ENCODE measurements around the gene TMEM271. TPM values are rescaled to one million over a fixed set of nuclear protein-coding genes. Genes with fewer than 3 reads are reported as not detected.

The TMEM271 gene
- total and polyA plus RNA-seq, 4 donors = 4.4 to 17.1 (median 11.4) TPM

DNA sequence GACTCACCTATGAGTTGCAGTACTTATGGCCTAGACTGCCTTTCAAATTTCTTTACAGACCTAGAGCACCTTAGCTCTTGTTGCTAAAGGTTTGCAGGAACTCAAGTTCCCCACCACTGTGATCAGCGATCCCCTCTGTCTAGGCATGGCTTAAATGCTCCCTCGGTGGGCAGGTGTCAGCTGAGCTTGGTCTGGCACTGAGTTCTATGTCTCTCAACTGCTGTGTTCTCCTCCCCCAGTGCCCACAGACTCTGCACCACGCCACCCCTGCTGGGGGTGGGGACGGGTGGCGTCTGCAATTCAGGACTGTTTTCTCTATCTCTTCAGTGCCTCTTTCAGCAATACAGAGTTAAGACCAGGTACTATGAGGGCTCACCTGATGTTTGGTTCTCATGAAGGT lies 30.5 kb downstream of the TMEM271 start:
- WGBS (ENCODE audit: insufficient coverage) = 86% methylated on average over 2 of the region's 5 CpGs

DNA sequence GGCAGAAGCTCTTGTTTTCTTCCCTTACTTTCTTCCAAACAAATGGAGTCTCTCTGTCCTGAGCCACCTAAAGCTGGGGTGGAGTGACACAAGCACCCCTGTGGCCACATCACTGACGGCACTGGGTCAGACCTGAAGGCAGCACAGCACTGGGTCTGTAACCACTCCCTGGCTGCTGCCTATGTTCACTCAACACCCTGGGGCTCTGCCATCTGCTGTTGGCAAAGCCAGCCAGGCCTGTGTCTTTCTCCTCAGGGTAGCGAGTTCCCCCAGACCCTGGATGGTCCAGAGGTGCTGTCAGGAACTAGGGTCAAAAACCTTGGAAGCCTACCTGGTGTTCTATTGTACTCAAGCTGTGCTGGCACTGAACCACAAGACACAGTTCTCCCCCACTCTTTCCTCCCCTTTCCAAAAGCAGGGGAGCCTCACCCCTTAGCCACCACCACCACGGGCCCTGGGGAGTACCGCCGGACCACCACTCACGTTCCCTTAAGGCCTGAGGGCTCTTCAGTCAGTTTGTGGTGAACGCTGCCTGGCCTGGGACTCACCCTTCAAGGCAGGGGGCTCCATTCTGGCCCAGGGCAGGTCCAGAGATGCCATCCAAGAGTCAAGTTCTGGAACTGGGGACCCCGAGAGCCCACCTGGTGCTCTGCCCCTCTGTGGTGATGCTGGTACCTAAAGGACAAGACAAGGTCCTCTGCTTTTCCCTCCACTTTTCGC lies 31.5 kb downstream of the TMEM271 start:
- H3K9me3 ChIP-seq (ENCODE audit: control insufficient read depth, insufficient read depth, low read length) = no peaks in the 10 kb centered on the region
- no peaks in the 10 kb centered on the region for H3K27me3 ChIP-seq (ENCODE audit: control insufficient read depth, insufficient read depth, low read length)
- H3K4me1 ChIP-seq (ENCODE audit: control insufficient read depth, insufficient read depth, low read length) = no peaks in the 10 kb centered on the region
- no peak overlapping the region for H3K27ac ChIP-seq (ENCODE audit: low read depth, low read length)
- DNase-seq (ENCODE audit: low read depth in 4 of 6, low spot score in 6 of 6) = no peak
- H3K4me3 ChIP-seq (ENCODE audit: low read depth, low read length) = no peak overlapping the region
- H3K36me3 ChIP-seq (ENCODE audit: control insufficient read depth, insufficient read depth, low read length) = no peaks in the 10 kb centered on the region
- WGBS (ENCODE audit: insufficient coverage) = 83% methylated on average over 9 of the region's 9 CpGs

More for the DNA sequence above, 30.5 kb downstream of the TMEM271 start:
- Histone ChIP-seq H3K4me3 (ENCODE audit: low read depth, low read length) (no peak overlapping the region), H3K36me3 (ENCODE audit: control insufficient read depth, insufficient read depth, low read length) (no peaks in the 10 kb centered on the region), H3K27me3 (ENCODE audit: control insufficient read depth, insufficient read depth, low read length) (no peaks in the 10 kb centered on the region), H3K4me1 (ENCODE audit: control insufficient read depth, insufficient read depth, low read length) (no peaks in the 10 kb centered on the region), H3K9me3 (ENCODE audit: control insufficient read depth, insufficient read depth, low read length) (no peaks in the 10 kb centered on the region), H3K27ac (ENCODE audit: low read depth, low read length) (no peak overlapping the region)
- no peak for DNase-seq (ENCODE audit: low read depth in 4 of 6, low spot score in 6 of 6)

DNA sequence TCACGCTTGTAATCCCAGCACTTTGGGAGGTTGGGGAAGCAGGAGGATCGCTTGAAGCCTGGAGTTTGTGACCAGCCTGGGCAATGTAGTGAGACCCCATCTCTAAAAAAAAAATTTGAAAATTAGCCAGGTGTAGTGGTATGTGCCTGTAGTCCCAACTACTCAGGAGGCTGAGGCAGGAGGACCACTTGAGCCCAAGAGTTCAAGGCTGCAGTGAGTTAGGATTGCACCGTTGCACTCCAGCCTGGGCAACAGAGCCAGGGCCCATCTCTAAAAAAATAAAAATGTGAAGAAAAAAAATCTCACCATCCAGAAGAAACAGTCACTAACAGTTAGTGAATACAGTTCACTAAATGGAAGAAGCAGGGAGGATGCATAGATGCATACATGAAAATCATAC lies 34.8 kb downstream of the TMEM271 start:
- no peak for DNase-seq (ENCODE audit: low read depth in 4 of 6, low spot score in 6 of 6)
- no peak overlapping the region for H3K4me3 ChIP-seq (ENCODE audit: low read depth, low read length)
- peaks cover 25% of the 10 kb centered on the region for H3K36me3 ChIP-seq (ENCODE audit: control insufficient read depth, insufficient read depth, low read length)
- no peaks in the 10 kb centered on the region for H3K9me3 ChIP-seq (ENCODE audit: control insufficient read depth, insufficient read depth, low read length)
- WGBS (ENCODE audit: insufficient coverage) = 83% methylated on average over 2 of the region's 3 CpGs
- H3K27me3 ChIP-seq (ENCODE audit: control insufficient read depth, insufficient read depth, low read length) = no peaks in the 10 kb centered on the region
- H3K4me1 ChIP-seq (ENCODE audit: control insufficient read depth, insufficient read depth, low read length) = no peaks in the 10 kb centered on the region
- H3K27ac ChIP-seq (ENCODE audit: low read depth, low read length) = no peak overlapping the region

DNA sequence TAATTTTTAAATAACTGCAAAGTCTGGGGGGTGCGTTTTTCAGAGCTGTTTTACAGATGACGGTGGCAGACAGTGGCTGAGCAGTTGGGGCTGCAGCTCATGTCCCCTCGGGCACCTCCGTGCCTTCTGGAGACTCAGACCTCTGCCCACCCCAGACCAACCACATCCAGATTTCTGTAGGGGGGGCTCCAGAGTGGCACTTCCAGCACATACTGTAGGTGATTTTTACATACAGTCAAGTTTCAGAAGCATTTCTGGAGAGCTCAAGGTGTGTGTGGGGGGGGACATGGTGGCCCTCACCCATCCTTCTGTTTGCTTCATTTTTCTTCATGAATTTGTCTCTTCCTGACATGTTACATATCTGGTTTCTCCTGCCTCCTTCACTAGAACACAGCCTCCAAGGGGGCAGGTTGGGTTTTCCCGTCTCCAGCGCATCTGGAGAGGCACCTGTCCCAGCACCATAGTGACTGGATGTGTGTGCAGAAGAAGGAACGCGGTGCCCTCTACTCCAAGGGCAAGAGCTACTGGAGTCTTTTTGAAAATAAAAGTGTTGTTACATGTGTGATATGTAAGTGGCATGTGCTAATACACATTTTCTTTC lies 37.5 kb downstream of the TMEM271 start:
- no peak for DNase-seq (ENCODE audit: low read depth in 4 of 6, low spot score in 6 of 6)
- no peaks in the 10 kb centered on the region for H3K27me3 ChIP-seq (ENCODE audit: control insufficient read depth, insufficient read depth, low read length)
- H3K4me1 ChIP-seq (ENCODE audit: control insufficient read depth, insufficient read depth, low read length) = no peaks in the 10 kb centered on the region
- 90% methylated on average over 2 of the region's 8 CpGs for WGBS (ENCODE audit: insufficient coverage)
- H3K4me3 ChIP-seq (ENCODE audit: low read depth, low read length) = no peak overlapping the region
- H3K9me3 ChIP-seq (ENCODE audit: control insufficient read depth, insufficient read depth, low read length) = no peaks in the 10 kb centered on the region
- H3K27ac ChIP-seq (ENCODE audit: low read depth, low read length) = no peak overlapping the region
- peaks cover 51% of the 10 kb centered on the region for H3K36me3 ChIP-seq (ENCODE audit: control insufficient read depth, insufficient read depth, low read length)

DNA sequence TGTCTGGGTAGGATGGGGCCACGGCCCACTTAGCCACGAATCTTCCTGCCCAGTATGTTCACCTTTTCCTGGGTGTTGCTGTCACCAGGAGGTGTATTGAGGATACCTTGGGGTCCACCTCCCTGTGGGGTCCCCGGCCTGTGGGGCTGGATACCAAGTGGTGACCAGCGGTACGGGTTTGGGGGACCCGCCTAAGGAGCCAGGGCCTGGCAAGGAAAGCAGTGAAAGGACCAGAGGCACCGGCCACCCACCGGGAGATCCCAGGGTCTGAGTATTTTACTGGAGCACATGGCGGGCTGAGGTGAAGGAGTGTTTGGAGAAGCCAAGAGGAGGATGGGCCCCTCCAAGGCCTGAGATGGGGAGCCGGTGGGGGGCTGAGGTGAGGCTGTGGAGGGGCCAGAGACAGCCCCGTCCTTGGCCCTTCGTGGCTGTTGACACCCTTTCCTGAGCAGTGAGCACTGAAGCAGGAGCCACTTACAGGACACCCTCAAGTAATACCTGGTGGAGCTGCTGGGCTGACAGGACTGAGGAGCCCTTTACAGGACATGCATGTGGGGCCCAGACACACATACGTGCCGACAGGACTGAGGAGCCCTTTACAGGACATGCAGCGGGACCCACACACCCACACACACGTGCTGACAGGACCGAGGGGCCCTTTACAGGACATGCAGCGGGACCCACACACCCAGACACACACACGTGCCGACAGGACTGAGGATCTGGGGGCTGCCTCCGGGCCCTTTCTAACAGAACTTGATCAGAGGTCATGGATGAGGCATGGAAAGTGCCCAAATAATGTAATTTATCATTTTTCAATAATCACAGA lies 38.4 kb downstream of the TMEM271 start:
- H3K27ac ChIP-seq (ENCODE audit: low read depth, low read length) = no peak overlapping the region
- no peak overlapping the region for H3K4me3 ChIP-seq (ENCODE audit: low read depth, low read length)
- WGBS (ENCODE audit: insufficient coverage) = 92% methylated on average over 16 of the region's 21 CpGs
- H3K27me3 ChIP-seq (ENCODE audit: control insufficient read depth, insufficient read depth, low read length) = no peaks in the 10 kb centered on the region
- no peak for DNase-seq (ENCODE audit: low read depth in 4 of 6, low spot score in 6 of 6)
- H3K4me1 ChIP-seq (ENCODE audit: control insufficient read depth, insufficient read depth, low read length) = no peaks in the 10 kb centered on the region
- H3K36me3 ChIP-seq (ENCODE audit: control insufficient read depth, insufficient read depth, low read length) = peaks cover 61% of the 10 kb centered on the region
- no peaks in the 10 kb centered on the region for H3K9me3 ChIP-seq (ENCODE audit: control insufficient read depth, insufficient read depth, low read length)

DNA sequence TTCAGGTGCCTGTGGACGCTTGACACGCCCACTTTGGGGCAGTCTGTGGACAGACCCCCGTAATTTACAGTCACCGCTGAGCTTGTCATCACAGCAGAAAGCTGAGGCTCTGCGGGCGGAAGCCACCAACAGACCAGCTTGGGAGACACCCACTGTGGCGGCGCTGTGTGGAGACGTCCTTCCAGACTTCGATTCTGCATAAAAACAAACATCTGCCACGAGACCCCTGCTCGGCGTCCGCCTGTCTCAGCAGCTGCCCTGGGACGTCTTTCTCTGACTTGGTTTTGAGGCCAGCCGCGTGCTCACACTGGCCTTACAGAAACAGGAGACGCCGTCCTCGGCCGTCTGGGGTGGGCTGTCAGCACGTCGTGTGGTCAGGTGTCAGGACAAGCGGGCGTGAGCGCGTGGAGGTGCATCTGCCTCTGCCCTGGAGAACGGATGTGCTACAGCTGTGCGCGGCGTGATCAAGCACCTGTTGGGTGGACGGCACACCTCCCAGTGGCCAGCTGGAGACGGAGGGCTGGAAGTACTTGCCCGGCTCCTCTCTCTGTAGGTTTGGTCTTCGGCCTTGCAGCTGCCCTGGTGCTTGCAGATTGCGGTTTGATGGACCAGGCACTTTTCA lies 39.6 kb downstream of the TMEM271 start:
- no peak for DNase-seq (ENCODE audit: low read depth in 4 of 6, low spot score in 6 of 6)
- Histone ChIP-seq H3K9me3 (ENCODE audit: control insufficient read depth, insufficient read depth, low read length) (no peaks in the 10 kb centered on the region), H3K4me3 (ENCODE audit: low read depth, low read length) (no peak overlapping the region), H3K27ac (ENCODE audit: low read depth, low read length) (no peak overlapping the region), H3K27me3 (ENCODE audit: control insufficient read depth, insufficient read depth, low read length) (no peaks in the 10 kb centered on the region), H3K4me1 (ENCODE audit: control insufficient read depth, insufficient read depth, low read length) (no peaks in the 10 kb centered on the region), H3K36me3 (ENCODE audit: control insufficient read depth, insufficient read depth, low read length) (peaks cover 73% of the 10 kb centered on the region)
- 92% methylated on average over 34 of the region's 36 CpGs for WGBS (ENCODE audit: insufficient coverage)

DNA sequence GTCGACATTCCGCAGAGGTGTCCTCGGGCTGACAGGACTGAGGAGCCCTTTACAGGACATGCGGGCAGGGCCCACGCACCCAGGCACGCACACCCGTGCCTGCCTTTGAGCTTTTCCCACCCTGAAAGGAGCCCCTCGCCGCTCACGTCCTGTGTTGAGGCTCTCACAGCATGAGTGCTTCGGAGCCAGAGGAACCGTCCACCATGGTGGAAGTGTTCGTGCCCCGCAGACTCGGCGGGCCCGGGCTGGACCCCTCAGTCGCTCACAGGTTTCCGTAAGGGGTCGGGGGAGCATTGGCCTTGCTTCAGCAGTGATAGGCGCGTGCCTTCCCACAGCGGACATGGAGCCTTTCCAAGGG lies 40.2 kb downstream of the TMEM271 start:
- H3K27me3 ChIP-seq (ENCODE audit: control insufficient read depth, insufficient read depth, low read length) = no peaks in the 10 kb centered on the region
- H3K4me1 ChIP-seq (ENCODE audit: control insufficient read depth, insufficient read depth, low read length) = no peaks in the 10 kb centered on the region
- no peaks in the 10 kb centered on the region for H3K9me3 ChIP-seq (ENCODE audit: control insufficient read depth, insufficient read depth, low read length)
- H3K27ac ChIP-seq (ENCODE audit: low read depth, low read length) = no peak overlapping the region
- peaks cover 79% of the 10 kb centered on the region for H3K36me3 ChIP-seq (ENCODE audit: control insufficient read depth, insufficient read depth, low read length)
- no peak for DNase-seq (ENCODE audit: low read depth in 4 of 6, low spot score in 6 of 6)
- H3K4me3 ChIP-seq (ENCODE audit: low read depth, low read length) = no peak overlapping the region
- WGBS (ENCODE audit: insufficient coverage) = 93% methylated on average over 23 of the region's 23 CpGs

DNA sequence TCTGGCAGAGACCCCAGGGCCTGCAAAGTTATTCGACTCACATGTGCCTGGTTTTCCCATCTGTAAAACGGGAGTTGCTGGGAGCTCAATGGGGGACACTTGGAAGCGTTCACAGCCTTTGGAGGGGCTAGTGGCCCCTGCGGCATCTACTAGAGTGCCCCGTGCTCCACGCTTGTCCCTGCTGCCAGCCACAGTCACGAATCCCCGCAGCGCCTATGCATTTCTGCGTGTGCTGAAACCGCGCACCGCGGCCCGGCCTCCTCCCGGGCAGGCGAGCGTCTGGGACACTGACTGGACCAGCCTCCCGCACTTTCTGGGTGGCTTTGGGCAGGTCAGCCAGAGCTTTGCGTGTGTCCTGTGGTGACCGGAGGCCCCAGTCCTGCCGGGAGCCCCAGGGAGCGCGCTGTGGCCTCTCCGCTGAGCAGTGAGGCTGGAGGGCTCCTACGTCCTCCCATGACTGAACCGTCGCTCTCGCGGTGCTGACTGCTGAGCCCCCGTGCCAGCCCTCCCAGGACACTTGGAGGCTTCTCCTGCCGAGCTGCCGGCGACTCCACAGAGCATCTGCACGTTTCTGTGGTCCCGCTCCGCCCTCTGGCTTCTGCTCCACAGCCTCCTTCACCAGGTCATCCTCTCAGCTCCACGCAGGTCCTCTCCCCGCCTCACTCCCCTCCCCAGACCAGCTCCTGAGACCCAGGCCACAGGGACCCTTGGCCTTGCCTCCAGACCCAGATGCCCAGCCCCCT lies 40.7 kb downstream of the TMEM271 start:
- 96% methylated on average over 39 of the region's 39 CpGs for WGBS (ENCODE audit: insufficient coverage)
- DNase-seq (ENCODE audit: low read depth in 4 of 6, low spot score in 6 of 6) = no peak

DNA sequence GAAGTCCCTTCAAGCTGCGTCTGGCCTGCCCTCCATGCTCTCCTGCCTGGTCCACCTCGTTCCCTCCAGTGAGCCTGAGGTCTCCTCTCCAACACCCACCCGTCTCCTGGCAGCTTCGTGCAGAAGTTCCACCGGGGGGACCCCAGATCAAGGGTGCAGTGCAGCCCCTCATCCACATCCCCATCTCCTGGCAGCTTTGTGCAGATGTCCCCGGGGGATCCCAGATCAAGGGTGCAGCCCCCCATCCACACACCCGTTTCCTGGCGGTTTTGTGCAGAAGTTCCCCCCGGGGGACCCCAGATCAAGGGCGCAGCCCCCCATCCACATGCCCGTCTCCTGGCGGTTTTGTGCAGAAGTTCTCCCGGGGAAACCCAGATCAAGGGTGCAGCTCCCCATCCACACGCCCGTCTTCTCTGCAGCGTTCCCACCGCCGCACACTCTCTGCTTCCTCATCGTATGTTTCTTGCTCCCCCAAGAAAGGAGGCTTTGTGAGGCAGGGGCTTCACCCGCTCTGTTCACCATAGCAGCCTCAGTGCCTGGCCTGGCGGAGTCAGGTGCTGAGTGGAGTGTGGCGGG lies 41.4 kb downstream of the TMEM271 start:
- Histone ChIP-seq H3K4me3 (ENCODE audit: low read depth, low read length) (no peak overlapping the region), H3K9me3 (ENCODE audit: control insufficient read depth, insufficient read depth, low read length) (no peaks in the 10 kb centered on the region), H3K36me3 (ENCODE audit: control insufficient read depth, insufficient read depth, low read length) (peaks cover 86% of the 10 kb centered on the region), H3K27me3 (ENCODE audit: control insufficient read depth, insufficient read depth, low read length) (no peaks in the 10 kb centered on the region), H3K4me1 (ENCODE audit: control insufficient read depth, insufficient read depth, low read length) (no peaks in the 10 kb centered on the region), H3K27ac (ENCODE audit: low read depth, low read length) (no peak overlapping the region)
- DNase-seq (ENCODE audit: low read depth in 4 of 6, low spot score in 6 of 6) = no peak
- WGBS (ENCODE audit: insufficient coverage) = 85% methylated on average over 20 of the region's 22 CpGs

More for the DNA sequence above, 40.7 kb downstream of the TMEM271 start:
- no peaks in the 10 kb centered on the region for H3K9me3 ChIP-seq (ENCODE audit: control insufficient read depth, insufficient read depth, low read length)
- H3K4me3 ChIP-seq (ENCODE audit: low read depth, low read length) = no peak overlapping the region
- H3K4me1 ChIP-seq (ENCODE audit: control insufficient read depth, insufficient read depth, low read length) = no peaks in the 10 kb centered on the region
- H3K27me3 ChIP-seq (ENCODE audit: control insufficient read depth, insufficient read depth, low read length) = no peaks in the 10 kb centered on the region
- H3K36me3 ChIP-seq (ENCODE audit: control insufficient read depth, insufficient read depth, low read length) = peaks cover 80% of the 10 kb centered on the region
- no peak overlapping the region for H3K27ac ChIP-seq (ENCODE audit: low read depth, low read length)
